ENCODE results near the gene CCNYL1.

DNA sequence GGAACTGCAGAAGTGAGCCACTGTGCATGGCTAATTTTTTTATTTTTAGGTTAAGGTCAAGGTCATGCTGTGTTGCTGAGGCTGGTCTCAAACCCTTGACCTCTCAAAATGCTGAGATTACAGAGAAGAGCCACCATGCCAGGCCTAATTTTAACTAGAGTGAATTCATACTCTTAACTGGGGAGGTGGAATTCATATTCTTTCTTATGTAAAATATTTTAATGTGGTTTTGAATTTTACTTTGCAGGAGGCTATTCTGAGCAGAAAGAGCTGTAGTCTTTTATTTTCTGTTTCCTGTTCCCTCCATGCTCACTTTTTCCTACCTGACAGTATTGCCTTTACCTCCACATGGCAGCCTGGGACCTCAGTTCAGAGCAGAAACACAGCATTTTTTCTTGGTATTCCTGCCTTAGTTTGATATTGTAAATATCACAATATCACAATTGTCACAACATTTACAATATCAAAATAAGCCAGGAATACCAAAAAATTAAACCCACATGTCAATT lies 37.1 kb upstream of the CCNYL1 start:
- TF ChIP-seq, protein P1, sequence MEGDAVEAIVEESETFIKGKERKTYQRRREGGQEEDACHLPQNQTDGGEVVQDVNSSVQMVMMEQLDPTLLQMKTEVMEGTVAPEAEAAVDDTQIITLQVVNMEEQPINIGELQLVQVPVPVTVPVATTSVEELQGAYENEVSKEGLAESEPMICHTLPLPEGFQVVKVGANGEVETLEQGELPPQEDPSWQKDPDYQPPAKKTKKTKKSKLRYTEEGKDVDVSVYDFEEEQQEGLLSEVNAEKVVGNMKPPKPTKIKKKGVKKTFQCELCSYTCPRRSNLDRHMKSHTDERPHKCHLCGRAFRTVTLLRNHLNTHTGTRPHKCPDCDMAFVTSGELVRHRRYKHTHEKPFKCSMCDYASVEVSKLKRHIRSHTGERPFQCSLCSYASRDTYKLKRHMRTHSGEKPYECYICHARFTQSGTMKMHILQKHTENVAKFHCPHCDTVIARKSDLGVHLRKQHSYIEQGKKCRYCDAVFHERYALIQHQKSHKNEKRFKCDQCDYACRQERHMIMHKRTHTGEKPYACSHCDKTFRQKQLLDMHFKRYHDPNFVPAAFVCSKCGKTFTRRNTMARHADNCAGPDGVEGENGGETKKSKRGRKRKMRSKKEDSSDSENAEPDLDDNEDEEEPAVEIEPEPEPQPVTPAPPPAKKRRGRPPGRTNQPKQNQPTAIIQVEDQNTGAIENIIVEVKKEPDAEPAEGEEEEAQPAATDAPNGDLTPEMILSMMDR (IDR thresholded peaks at IDR 0.05; ENCODE audit: low read depth, low read length) = no peak
- TF ChIP-seq EZH2phosphoT487 (IDR thresholded peaks at IDR 0.05; ENCODE audit: low read depth) = no peak

Measured in OCI-LY3 (cell line).